ENCODE results near the gene TCN1. TPM values are rescaled to one million over a fixed set of nuclear protein-coding genes. Genes with fewer than 3 reads are reported as not detected.
"Not testable (repeated sequence)": the region's sequence is repeated elsewhere in the genome, so short reads cannot be mapped to it uniquely, and the experiment has no call there.

TCN1 gene, protein sequence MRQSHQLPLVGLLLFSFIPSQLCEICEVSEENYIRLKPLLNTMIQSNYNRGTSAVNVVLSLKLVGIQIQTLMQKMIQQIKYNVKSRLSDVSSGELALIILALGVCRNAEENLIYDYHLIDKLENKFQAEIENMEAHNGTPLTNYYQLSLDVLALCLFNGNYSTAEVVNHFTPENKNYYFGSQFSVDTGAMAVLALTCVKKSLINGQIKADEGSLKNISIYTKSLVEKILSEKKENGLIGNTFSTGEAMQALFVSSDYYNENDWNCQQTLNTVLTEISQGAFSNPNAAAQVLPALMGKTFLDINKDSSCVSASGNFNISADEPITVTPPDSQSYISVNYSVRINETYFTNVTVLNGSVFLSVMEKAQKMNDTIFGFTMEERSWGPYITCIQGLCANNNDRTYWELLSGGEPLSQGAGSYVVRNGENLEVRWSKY
- total RNA-seq (2014; rRNA removed; shearing (Covaris generic)) (not detected in 2 replicates), total RNA-seq (2022) (not detected in 2 replicates), Bru-seq, nascent RNA (not detected), BruChase-seq, experiment 1, labeled RNA remaining after a 6-hour chase (not detected), BruChase-seq, experiment 2, labeled RNA remaining after a 2-hour chase (not detected)
- long read RNA-seq: 0 reads

DNA sequence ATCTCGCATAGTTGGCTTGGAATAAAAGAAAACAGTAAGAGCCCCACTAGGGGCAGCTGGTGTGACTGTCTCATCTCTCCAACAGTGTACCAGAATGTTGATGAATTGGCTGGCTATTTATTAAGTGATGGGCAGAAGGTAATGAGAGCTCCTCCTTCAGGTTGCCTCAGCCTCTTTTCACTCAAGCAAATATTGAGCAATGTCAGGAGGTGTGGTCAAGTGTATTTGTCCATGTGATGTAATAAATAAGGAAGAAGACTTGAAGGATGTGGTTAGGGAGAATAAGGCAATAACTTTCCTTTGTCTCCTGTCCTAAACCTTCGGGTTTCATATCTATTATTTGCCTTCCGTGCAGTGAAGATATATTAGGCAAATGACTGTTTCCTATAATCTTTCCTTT is at the start of gene TCN1:
Gene TCN1, minus strand, starts transcription at position 91 of the 400 bp plus-strand sequence. Its CDS starts 17 bp downstream, at position 74.
- Histone ChIP-seq H3K4me3 (ENCODE audit: low read depth, low read length, poor library complexity, severe bottlenecking) (no peak within 1 kb of the TSS), H4K20me1 (ENCODE audit: insufficient read depth, low read length) (no peaks in the 10 kb centered on the region), H3K9me3 (ENCODE audit: low read length) (no peaks in the 10 kb centered on the region), H3K27ac (ENCODE audit: low read depth, low read length, poor library complexity, severe bottlenecking) (no peak within 1 kb of the TSS), H3K4me1 (ENCODE audit: insufficient read depth, low read length, poor library complexity, severe bottlenecking) (no peaks in the 10 kb centered on the region), H3K79me2 (ENCODE audit: insufficient read depth, low read depth, low read length) (no peaks in the 10 kb centered on the region), H3K36me3 (ENCODE audit: insufficient read depth, low read length) (no peaks in the 10 kb centered on the region), H2AFZ (ENCODE audit: low read length) (no peak within 1 kb of the TSS), H3K4me2 (ENCODE audit: low read length) (no peak within 1 kb of the TSS), H3K9me2 (ENCODE audit: insufficient read depth, low read length) (no peaks in the 10 kb centered on the region)
- intact Hi-C loops (cut with micrococcal nuclease; ENCODE audit: unreplicated experiment): no loop called here
- BruUV-seq (replicated peaks): no TSS peak
- TF ChIP-seq, protein P1, sequence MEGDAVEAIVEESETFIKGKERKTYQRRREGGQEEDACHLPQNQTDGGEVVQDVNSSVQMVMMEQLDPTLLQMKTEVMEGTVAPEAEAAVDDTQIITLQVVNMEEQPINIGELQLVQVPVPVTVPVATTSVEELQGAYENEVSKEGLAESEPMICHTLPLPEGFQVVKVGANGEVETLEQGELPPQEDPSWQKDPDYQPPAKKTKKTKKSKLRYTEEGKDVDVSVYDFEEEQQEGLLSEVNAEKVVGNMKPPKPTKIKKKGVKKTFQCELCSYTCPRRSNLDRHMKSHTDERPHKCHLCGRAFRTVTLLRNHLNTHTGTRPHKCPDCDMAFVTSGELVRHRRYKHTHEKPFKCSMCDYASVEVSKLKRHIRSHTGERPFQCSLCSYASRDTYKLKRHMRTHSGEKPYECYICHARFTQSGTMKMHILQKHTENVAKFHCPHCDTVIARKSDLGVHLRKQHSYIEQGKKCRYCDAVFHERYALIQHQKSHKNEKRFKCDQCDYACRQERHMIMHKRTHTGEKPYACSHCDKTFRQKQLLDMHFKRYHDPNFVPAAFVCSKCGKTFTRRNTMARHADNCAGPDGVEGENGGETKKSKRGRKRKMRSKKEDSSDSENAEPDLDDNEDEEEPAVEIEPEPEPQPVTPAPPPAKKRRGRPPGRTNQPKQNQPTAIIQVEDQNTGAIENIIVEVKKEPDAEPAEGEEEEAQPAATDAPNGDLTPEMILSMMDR (conservative IDR thresholded peaks at IDR 0.05; ENCODE audit: low read length): no peak
- TF ChIP-seq EZH2phosphoT487 (IDR thresholded peaks at IDR 0.05; ENCODE audit: borderline replicate concordance, low read depth, low read length): no peak
- CTCF ChIA-PET (ENCODE audit: unreplicated experiment): no interaction called here
- POLR2A ChIA-PET: no interaction called here
- no peak for DNase-seq (ENCODE audit: low spot score)

DNA sequence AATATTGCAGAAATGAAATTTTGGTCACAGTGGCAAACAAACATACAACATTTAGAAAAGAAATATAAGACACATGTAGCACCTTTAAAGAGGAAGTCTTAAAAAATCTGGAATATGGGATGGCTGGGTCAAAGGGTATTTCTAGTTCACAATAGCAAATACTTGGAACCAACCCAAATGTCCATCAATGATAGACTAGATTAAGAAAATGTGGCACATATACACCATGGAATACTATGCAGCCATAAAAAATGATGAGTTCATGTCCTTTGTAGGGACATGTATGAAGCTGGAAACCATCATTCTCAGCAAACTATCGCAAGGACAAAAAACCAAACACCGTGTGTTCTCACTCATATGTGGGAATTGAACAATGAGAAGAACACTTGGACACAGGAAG is 37.3 kb upstream of the TCN1 start:
- POLR2A ChIA-PET; H3K79me2 ChIP-seq (ENCODE audit: insufficient read depth, low read depth, low read length); CTCF ChIA-PET (ENCODE audit: unreplicated experiment); H4K20me1 ChIP-seq (ENCODE audit: insufficient read depth, low read length); H3K4me3 ChIP-seq (ENCODE audit: low read depth, low read length, poor library complexity, severe bottlenecking); H3K9me2 ChIP-seq (ENCODE audit: insufficient read depth, low read length); H3K4me1 ChIP-seq (ENCODE audit: insufficient read depth, low read length, poor library complexity, severe bottlenecking); BruUV-seq (replicated peaks); H3K9me3 ChIP-seq (ENCODE audit: low read length); H3K27ac ChIP-seq (ENCODE audit: low read depth, low read length, poor library complexity, severe bottlenecking); H3K36me3 ChIP-seq (ENCODE audit: insufficient read depth, low read length); H3K4me2 ChIP-seq (ENCODE audit: low read length); DNase-seq (ENCODE audit: low spot score); H2AFZ ChIP-seq (ENCODE audit: low read length); intact Hi-C loops (cut with micrococcal nuclease; ENCODE audit: unreplicated experiment): not testable (repeated sequence)

DNA sequence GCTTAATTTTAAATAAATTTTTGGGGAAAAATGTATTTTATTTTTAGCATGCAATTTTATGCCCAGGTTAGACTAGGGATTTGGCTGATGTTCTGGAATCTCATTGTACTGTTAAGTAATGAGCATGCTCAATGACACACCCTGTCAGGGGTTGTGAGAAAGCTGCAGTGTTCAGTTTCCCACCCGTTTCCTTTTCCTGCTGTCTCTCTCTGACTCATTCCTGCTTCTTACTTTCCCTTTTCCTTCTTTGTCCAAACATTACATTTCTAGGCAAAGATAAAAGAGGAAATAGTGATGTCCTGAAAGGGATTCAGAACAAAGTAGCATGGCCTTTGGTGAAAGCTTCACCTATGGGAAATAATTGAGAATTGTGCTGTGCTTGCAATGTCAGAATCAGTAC is 35.0 kb upstream of the TCN1 start:
- no TSS peak for BruUV-seq (replicated peaks)
- no peak overlapping the region for H3K4me2 ChIP-seq (ENCODE audit: low read length)
- no peaks in the 10 kb centered on the region for H3K36me3 ChIP-seq (ENCODE audit: insufficient read depth, low read length)
- intact Hi-C loops (cut with micrococcal nuclease; ENCODE audit: unreplicated experiment): no loop called here
- POLR2A ChIA-PET: interaction anchor here (1.4 kb wide), 1 partner anchor 16 kb away, joined by 3 read pairs; no protein-coding TSS in a partner anchor
- H3K27ac ChIP-seq (ENCODE audit: low read depth, low read length, poor library complexity, severe bottlenecking): no peak overlapping the region
- TF ChIP-seq, protein P1 (conservative IDR thresholded peaks at IDR 0.05; ENCODE audit: low read length): no peak
- no peak for TF ChIP-seq EZH2phosphoT487 (IDR thresholded peaks at IDR 0.05; ENCODE audit: borderline replicate concordance, low read depth, low read length)
- no peaks in the 10 kb centered on the region for H3K9me2 ChIP-seq (ENCODE audit: insufficient read depth, low read length)
- no peaks in the 10 kb centered on the region for H3K9me3 ChIP-seq (ENCODE audit: low read length)
- no peak overlapping the region for H2AFZ ChIP-seq (ENCODE audit: low read length)
- no peak for DNase-seq (ENCODE audit: low spot score)
- H3K4me3 ChIP-seq (ENCODE audit: low read depth, low read length, poor library complexity, severe bottlenecking): no peak overlapping the region
- no peaks in the 10 kb centered on the region for H4K20me1 ChIP-seq (ENCODE audit: insufficient read depth, low read length)
- CTCF ChIA-PET (ENCODE audit: unreplicated experiment): no interaction called here
- H3K4me1 ChIP-seq (ENCODE audit: insufficient read depth, low read length, poor library complexity, severe bottlenecking): no peaks in the 10 kb centered on the region
- no peaks in the 10 kb centered on the region for H3K79me2 ChIP-seq (ENCODE audit: insufficient read depth, low read depth, low read length)
